PC-9 (cell line): ENCODE results near the gene TRIM71. TPM values are rescaled to one million over a fixed set of nuclear protein-coding genes. Genes with fewer than 3 reads are reported as not detected.
"Not testable (repeated sequence)": the region's sequence is repeated elsewhere in the genome, so short reads cannot be mapped to it uniquely, and the experiment has no call there.

ENCODE experiments used
- BruUV-seq: library from RNA; stranded (reverse); fragments of 400-500 nt; replicated peaks from 2 replicates; lab custom pipeline; 2021; lab: Mats Ljungman, UMichigan
- CTCF ChIA-PET: fragments of 300-600 bp; sonication (Branson Sonifier 250); formaldehyde crosslinking; loops from one replicate; lab custom pipeline; 2022; ENCODE audit warnings: antibody characterized with exemption; lab: Charles Lee
- POLR2A ChIA-PET: fragments of 300-600 bp; sonication (Branson Sonifier 250); formaldehyde crosslinking; loops from one replicate; lab custom pipeline; 2022; ENCODE audit warnings: antibody characterized with exemption; ENCODE audit not compliant: unreplicated experiment; lab: Charles Lee
- DNase-seq, 2 experiments: peaks; one replicate each; pipeline versions ENCODE4 v3.0.0 to v3.0.0-alpha.2; 2015 to 2022; ENCODE audit warnings: mixed read lengths in 1 of 2
- H2AFZ ChIP-seq: fragments of 200-600 bp; sonication (generic); 2 replicates; pipeline ENCODE4 v1.8.1; 2017; ENCODE audit warnings: antibody characterized with exemption
- H3F3A ChIP-seq: fragments of 200-600 bp; sonication (generic); 2 replicates; pipeline ENCODE4 v1.8.1; 2017; ENCODE audit warnings: antibody characterized with exemption, mild to moderate bottlenecking, low read depth; ENCODE audit not compliant: insufficient read depth
- H3K27ac ChIP-seq: fragments of 200-600 bp; sonication (generic); 2 replicates; pipeline ENCODE4 v1.6.1; 2016; ENCODE audit warnings: mixed run types
- H3K27me3 ChIP-seq: fragments of 200-600 bp; sonication (generic); 2 replicates; pipeline ENCODE4 v1.6.1; 2016; ENCODE audit warnings: low read depth, mixed run types; ENCODE audit not compliant: insufficient read depth
- H3K36me3 ChIP-seq: fragments of 200-600 bp; sonication (generic); 2 replicates; pipeline ENCODE4 v1.6.1; 2016; ENCODE audit warnings: low read depth, mixed run types
- H3K4me1 ChIP-seq: fragments of 200-600 bp; sonication (generic); replicated peaks from 2 replicates; pipeline ENCODE4 v1.6.1; 2016; ENCODE audit warnings: mixed run types; ENCODE audit not compliant: insufficient read depth
- H3K4me2 ChIP-seq: fragments of 200-600 bp; sonication (generic); 2 replicates; pipeline ENCODE4 v1.6.1; 2017; ENCODE audit warnings: mixed run types
- H3K4me3 ChIP-seq: fragments of 200-600 bp; sonication (generic); 2 replicates; pipeline ENCODE4 v1.6.1; 2016; ENCODE audit warnings: mixed run types
- H3K79me2 ChIP-seq: fragments of 200-600 bp; sonication (generic); 2 replicates; pipeline ENCODE4 v1.6.1; 2017; ENCODE audit warnings: low read depth, mixed run types
- H3K9me2 ChIP-seq: fragments of 200-600 bp; sonication (generic); 2 replicates; pipeline ENCODE4 v1.8.1; 2017; ENCODE audit warnings: mild to moderate bottlenecking; ENCODE audit not compliant: insufficient read depth
- H3K9me3 ChIP-seq: fragments of 200-600 bp; sonication (generic); 2 replicates; pipeline ENCODE4 v1.8.1; 2016; ENCODE audit warnings: low read depth; ENCODE audit not compliant: insufficient read depth
- H4K20me1 ChIP-seq: fragments of 200-600 bp; sonication (generic); 2 replicates; pipeline ENCODE4 v1.8.1; 2017; ENCODE audit not compliant: insufficient read depth
- CTCF ChIP-seq: fragments of 200-600 bp; sonication (generic); conservative IDR thresholded peaks from 2 replicates; pipeline ENCODE4 v1.6.1; 2017; ENCODE audit warnings: mixed run types, antibody characterized with exemption, mild to moderate bottlenecking, moderate library complexity
- EZH2 ChIP-seq: fragments of 200-600 bp; sonication (generic); IDR thresholded peaks from 2 replicates; pipeline ENCODE4 v1.8.0; 2017; ENCODE audit warnings: antibody characterized with exemption, low read depth
- intact Hi-C: fragments of 100-400 bp; cut with micrococcal nuclease; formaldehyde crosslinking; loops from one replicate; pipeline ENCODE4 v1.10.0; 2022; ENCODE audit not compliant: unreplicated experiment
- total RNA-seq: library from RNA; stranded (reverse); gene quantifications from 2 replicates; pipeline ENCODE4 v1.2.3, GENCODE V29; 2021

Gene TRIM71
- total RNA-seq, 1 experiment from 2014 or later = not detected

GRCh38 chr3:32822609-32823498, 5.1 kb downstream of the TRIM71 start:
- H3K9me2 ChIP-seq = no peaks in the 10 kb centered on the region
- ChIA-PET POLR2A (no interaction called here), CTCF (no interaction called here)
- no peaks in the 10 kb centered on the region for H4K20me1 ChIP-seq
- H3K27ac ChIP-seq = no peak overlapping the region
- no peak overlapping the region for H3K4me3 ChIP-seq
- no TSS peak for BruUV-seq
- no peak overlapping the region for H2AFZ ChIP-seq
- no peaks in the 10 kb centered on the region for H3K36me3 ChIP-seq
- no peaks in the 10 kb centered on the region for H3F3A ChIP-seq
- DNase-seq = no peak
- H3K27me3 ChIP-seq = no peaks in the 10 kb centered on the region
- H3K9me3 ChIP-seq = no peaks in the 10 kb centered on the region
- no peaks in the 10 kb centered on the region for H3K4me1 ChIP-seq
- TF ChIP-seq EZH2 = no peak
- TF ChIP-seq CTCF = no peak
- intact Hi-C loops = no loop called here
- H3K4me2 ChIP-seq = no peak overlapping the region
- H3K79me2 ChIP-seq = no peaks in the 10 kb centered on the region

- BruUV-seq, intact Hi-C loops, H3K4me2 ChIP-seq, H3K4me3 ChIP-seq, DNase-seq, H3K36me3 ChIP-seq, H3K79me2 ChIP-seq, H3F3A ChIP-seq, H3K9me3 ChIP-seq, H2AFZ ChIP-seq, H3K4me1 ChIP-seq, H4K20me1 ChIP-seq, H3K27ac ChIP-seq, H3K9me2 ChIP-seq, CTCF ChIA-PET, H3K27me3 ChIP-seq, POLR2A ChIA-PET: not testable (repeated sequence)
These were observed 5.9 kb downstream of the TRIM71 start for GRCh38 chr3:32823641-32824184.

DNA sequence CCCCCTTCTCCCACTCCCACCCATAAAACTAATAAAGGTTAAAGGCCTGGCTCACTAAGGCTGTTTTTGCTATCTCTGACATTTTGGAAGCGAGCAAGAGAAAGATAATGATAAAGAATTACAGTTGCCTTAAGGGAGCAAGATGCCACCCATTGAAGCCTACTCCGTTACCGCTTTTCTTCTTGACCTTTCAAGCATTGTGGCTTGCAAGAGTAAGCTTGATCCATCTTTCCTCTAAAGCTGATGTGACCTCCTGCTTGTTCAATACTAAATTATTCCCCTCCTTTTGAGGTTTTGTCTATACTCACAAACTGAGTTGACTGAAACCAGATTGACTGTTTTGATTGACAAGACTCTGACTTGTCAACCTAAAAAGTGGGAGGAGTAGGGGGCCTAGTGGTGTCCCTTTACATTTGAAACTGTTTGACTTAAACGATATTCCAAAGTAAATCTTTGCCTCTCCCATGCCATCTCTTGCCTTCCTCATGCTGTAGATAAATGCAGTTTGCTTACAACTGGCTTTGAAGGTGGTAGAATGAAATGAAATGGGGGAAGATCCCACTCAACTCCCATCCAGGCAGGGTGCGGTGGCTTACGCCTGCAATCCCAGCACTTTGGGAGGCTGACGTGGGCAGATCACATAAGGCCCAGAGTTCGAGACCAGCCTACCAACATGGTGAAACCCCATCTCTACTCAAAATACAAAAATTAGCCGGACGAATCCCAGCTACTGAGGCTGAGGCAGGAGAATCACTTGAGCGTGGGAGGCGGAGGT, 8.0 kb downstream of the TRIM71 start:
- intact Hi-C loops = no loop called here
- CTCF ChIA-PET = no interaction called here
- Histone ChIP-seq H3K4me3 (no peak overlapping the region), H3K4me1 (no peaks in the 10 kb centered on the region), H3K27ac (no peak overlapping the region), H3K4me2 (no peak overlapping the region), H3K9me2 (no peaks in the 10 kb centered on the region), H2AFZ (no peak overlapping the region), H3K27me3 (no peaks in the 10 kb centered on the region), H3K9me3 (no peaks in the 10 kb centered on the region), H3K36me3 (no peaks in the 10 kb centered on the region), H3F3A (no peaks in the 10 kb centered on the region), H4K20me1 (no peaks in the 10 kb centered on the region), H3K79me2 (no peaks in the 10 kb centered on the region)
- TF ChIP-seq EZH2 = no peak
- no peak for TF ChIP-seq CTCF
- DNase-seq = no peak
- POLR2A ChIA-PET = no interaction called here
- no TSS peak for BruUV-seq
